ENCODE measurements around the gene GATA5. TPM values are rescaled to one million over a fixed set of nuclear protein-coding genes. Genes with fewer than 3 reads are reported as not detected.
"Not testable (repeated sequence)": the region's sequence is repeated elsewhere in the genome, so short reads cannot be mapped to it uniquely, and the experiment has no call there.

The GATA5 gene
- total RNA-seq, 1 experiment from 2014 or later, result not detected

DNA sequence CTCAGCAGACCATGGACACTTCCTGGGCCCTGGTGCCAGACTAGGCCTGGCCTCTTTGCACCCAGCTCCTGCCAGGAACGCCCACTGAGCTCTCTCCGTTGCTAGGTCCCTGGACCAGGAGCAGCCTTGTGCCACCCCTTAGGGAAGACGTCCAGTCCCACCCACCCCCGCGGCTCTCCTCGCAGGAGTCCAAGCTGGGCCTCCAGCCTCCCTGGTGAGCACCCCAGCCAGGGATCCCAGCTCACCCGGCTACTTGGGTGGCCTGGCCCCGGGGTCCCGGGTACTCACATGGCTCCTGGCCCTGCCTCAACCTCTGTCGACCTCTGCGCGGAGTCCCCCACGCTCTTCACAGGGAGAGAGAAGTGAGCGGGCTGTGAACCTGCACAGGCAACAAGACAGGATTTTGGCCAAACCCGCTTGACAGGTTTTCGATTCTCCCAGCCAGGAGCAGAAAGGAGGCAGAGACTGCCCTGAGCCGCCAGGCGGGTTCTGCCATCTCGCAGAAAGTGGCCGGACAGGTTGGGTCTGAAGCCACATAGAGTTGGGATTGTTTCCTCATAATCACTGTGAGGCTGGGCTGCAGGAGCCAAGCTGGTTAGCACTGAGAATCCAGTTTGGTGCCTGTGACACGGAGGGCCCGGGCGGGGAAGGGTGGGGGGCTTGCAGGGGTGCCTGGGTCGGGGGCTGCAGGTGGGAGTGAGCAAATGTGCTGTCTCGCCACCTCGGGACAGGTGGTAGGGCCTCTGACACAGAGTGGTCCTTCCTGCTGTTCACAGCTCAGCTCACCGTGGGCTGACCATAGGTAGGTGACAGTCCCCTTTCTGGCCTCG is 48.4 kb downstream of the GATA5 start, which contains the start of gene RBBP8NL:
TSS of gene RBBP8NL (minus strand) at position 368 of the 830 bp plus-strand sequence. CDS start 7,892 bp downstream, outside the sequence.
- Mint-ChIP-seq H3K4me3 (ENCODE audit: low read depth, unreplicated experiment) (peak within 1 kb of the TSS; percentile 85), H3K4me1 (ENCODE audit: low read depth, unreplicated experiment) (peaks cover 44% of the 10 kb centered on the region), H3K36me3 (ENCODE audit: insufficient read depth, unreplicated experiment) (peaks cover 24% of the 10 kb centered on the region), H3K9me3 (ENCODE audit: low read depth, unreplicated experiment) (no peaks in the 10 kb centered on the region), H3K27me3 (ENCODE audit: unreplicated experiment) (peaks cover 14% of the 10 kb centered on the region), H3K27ac (ENCODE audit: unreplicated experiment) (peak within 1 kb of the TSS; percentile 89)
- DNase-seq, result peak; percentile 99
- CTCF ChIA-PET, result interaction anchor here (0.5 to 3.0 kb wide), 10 partner anchors 9 to 240 kb away, joined by 3 to 11 read pairs (median 4); no protein-coding TSS in a partner anchor
- no TSS peak for BruUV-seq (replicated peaks)
- TF ChIP-seq, protein P1, sequence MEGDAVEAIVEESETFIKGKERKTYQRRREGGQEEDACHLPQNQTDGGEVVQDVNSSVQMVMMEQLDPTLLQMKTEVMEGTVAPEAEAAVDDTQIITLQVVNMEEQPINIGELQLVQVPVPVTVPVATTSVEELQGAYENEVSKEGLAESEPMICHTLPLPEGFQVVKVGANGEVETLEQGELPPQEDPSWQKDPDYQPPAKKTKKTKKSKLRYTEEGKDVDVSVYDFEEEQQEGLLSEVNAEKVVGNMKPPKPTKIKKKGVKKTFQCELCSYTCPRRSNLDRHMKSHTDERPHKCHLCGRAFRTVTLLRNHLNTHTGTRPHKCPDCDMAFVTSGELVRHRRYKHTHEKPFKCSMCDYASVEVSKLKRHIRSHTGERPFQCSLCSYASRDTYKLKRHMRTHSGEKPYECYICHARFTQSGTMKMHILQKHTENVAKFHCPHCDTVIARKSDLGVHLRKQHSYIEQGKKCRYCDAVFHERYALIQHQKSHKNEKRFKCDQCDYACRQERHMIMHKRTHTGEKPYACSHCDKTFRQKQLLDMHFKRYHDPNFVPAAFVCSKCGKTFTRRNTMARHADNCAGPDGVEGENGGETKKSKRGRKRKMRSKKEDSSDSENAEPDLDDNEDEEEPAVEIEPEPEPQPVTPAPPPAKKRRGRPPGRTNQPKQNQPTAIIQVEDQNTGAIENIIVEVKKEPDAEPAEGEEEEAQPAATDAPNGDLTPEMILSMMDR (IDR thresholded peaks at IDR 0.05; ENCODE audit: unreplicated experiment), result peak; percentile 69
- intact Hi-C loops (cut with micrococcal nuclease; ENCODE audit: unreplicated experiment), result loop anchor here (2.0 kb wide), 1 partner anchor 69 kb away; no protein-coding TSS in a partner anchor

DNA sequence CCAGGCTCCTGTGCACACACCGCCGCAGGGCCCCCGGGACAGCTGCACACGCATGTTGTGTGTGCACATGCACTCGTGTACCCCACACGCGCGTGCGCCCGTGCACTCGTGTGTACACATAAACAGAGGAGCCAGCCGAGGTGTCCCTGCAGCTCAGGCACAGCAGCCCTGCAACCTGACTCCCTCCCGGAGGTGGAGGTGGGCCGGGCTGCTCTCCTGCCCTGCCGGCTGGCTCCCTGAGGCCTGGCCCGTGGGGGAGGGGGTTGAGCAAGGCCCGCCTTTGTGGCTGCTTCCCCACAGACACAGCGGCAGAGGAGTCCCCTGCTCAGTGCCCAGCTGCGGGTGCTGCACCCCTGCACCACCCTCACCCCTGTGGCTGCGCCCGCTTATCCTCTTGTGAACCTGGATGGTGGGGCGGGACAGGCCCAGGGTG is 49.1 kb downstream of the GATA5 start:
- Mint-ChIP-seq H3K27ac (ENCODE audit: unreplicated experiment) (peak overlapping the region; percentile 89), H3K36me3 (ENCODE audit: insufficient read depth, unreplicated experiment) (peaks cover 24% of the 10 kb centered on the region), H3K9me3 (ENCODE audit: low read depth, unreplicated experiment) (no peaks in the 10 kb centered on the region), H3K27me3 (ENCODE audit: unreplicated experiment) (peaks cover 11% of the 10 kb centered on the region), H3K4me3 (ENCODE audit: low read depth, unreplicated experiment) (peak overlapping the region; percentile 85), H3K4me1 (ENCODE audit: low read depth, unreplicated experiment) (peaks cover 43% of the 10 kb centered on the region)
- intact Hi-C loops (cut with micrococcal nuclease; ENCODE audit: unreplicated experiment), result loop anchor here (2.0 kb wide), 1 partner anchor 70 kb away; no protein-coding TSS in a partner anchor
- TF ChIP-seq, protein P1 (IDR thresholded peaks at IDR 0.05; ENCODE audit: unreplicated experiment), result no peak
- DNase-seq, result peak; percentile 82
- CTCF ChIA-PET, result interaction anchor here (1.0 to 3.0 kb wide), 3 partner anchors 12 to 241 kb away, joined by 4 to 11 read pairs (median 6); no protein-coding TSS in a partner anchor
- BruUV-seq (replicated peaks), result no TSS peak

DNA sequence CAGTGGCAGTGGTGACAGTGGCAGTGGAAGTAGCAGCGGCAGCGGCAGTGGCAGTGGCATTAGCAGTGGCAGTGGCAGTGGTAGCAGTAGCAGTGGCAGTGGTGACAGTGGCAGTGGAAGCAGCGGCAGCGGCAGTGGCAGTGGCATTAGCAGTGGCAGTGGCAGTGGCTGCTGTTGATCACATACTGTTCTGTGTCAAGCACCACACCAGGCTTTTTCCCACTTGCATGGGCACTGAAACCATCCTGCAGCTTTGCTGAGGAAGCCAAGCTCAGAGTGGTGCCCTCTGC is 49.8 kb downstream of the GATA5 start:
- intact Hi-C loops (cut with micrococcal nuclease; ENCODE audit: unreplicated experiment), result loop anchor here (2.0 kb wide), 1 partner anchor 71 kb away; no protein-coding TSS in a partner anchor
- H3K27ac Mint-ChIP-seq (ENCODE audit: unreplicated experiment); H3K9me3 Mint-ChIP-seq (ENCODE audit: low read depth, unreplicated experiment); DNase-seq; BruUV-seq (replicated peaks); H3K27me3 Mint-ChIP-seq (ENCODE audit: unreplicated experiment): not testable (repeated sequence)
- Mint-ChIP-seq H3K4me1 (ENCODE audit: low read depth, unreplicated experiment) (peaks cover 36% of the 10 kb centered on the region), H3K36me3 (ENCODE audit: insufficient read depth, unreplicated experiment) (peaks cover 27% of the 10 kb centered on the region), H3K4me3 (ENCODE audit: low read depth, unreplicated experiment) (peak overlapping the region; percentile 85)
- CTCF ChIA-PET, result interaction anchor here (1.0 kb wide), 1 partner anchor 74 kb away, joined by 3 read pairs; no protein-coding TSS in a partner anchor

DNA sequence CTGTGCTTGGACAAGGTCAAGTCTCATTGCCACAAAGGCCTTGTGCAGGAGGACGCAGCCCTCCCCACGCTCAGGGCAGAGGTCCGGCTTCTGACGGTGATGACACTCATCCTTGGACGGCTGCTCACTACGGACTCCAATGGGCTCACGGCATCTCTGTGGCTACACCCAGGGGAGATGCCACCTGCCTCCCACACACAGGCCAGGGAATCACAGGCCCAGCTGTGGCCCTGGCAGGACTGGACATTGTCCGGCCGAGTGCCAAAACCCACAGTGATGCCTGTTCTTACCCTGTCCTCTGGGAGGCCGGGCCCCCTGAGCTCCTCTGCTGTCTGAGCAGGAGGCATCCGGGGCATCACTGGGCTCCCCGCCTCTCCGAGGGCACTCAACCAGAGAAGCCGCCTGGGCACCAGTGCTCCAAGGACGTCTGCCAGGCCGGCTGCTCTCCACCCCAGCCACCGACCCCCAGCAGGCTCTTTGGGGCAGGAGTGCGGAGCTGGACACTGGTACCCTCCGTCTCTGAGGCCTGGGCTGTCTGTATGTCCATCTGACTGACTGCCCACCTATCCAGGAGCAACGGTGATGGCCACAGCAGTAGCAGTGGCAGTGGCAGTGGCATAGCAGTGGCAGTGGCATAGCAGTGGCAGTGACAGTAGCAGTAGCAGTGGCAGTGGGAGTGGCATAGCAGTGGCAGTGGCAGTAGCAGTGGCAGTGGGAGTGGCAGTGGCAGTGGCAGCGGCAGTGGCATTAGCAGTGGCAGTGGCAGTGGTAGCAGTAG is 50.3 kb downstream of the GATA5 start:
- H3K9me3 Mint-ChIP-seq (ENCODE audit: low read depth, unreplicated experiment), result peaks cover 2% of the 10 kb centered on the region
- H3K36me3 Mint-ChIP-seq (ENCODE audit: insufficient read depth, unreplicated experiment), result peaks cover 30% of the 10 kb centered on the region
- peaks cover 7% of the 10 kb centered on the region for H3K27me3 Mint-ChIP-seq (ENCODE audit: unreplicated experiment)
- no peak overlapping the region for H3K27ac Mint-ChIP-seq (ENCODE audit: unreplicated experiment)
- no peak for DNase-seq
- TF ChIP-seq, protein P1 (IDR thresholded peaks at IDR 0.05; ENCODE audit: unreplicated experiment), result no peak
- CTCF ChIA-PET, result interaction anchor here (1.0 kb wide), 2 partner anchors 19 to 75 kb away, joined by 3 read pairs; no protein-coding TSS in a partner anchor
- no TSS peak for BruUV-seq (replicated peaks)
- H3K4me3 Mint-ChIP-seq (ENCODE audit: low read depth, unreplicated experiment), result peak overlapping the region; percentile 85
- H3K4me1 Mint-ChIP-seq (ENCODE audit: low read depth, unreplicated experiment), result peaks cover 32% of the 10 kb centered on the region
- intact Hi-C loops (cut with micrococcal nuclease; ENCODE audit: unreplicated experiment), result loop anchor here (2.0 kb wide), 1 partner anchor 71 kb away; no protein-coding TSS in a partner anchor
